PC-9 (cell line): ENCODE data around the gene PPFIA4.

Experiments used
- CTCF ChIP-seq: fragments of 200-600 bp; sonication (generic); conservative IDR thresholded peaks from 2 replicates; pipeline ENCODE4 v1.6.1; 2017; ENCODE audit warnings: mixed run types, antibody characterized with exemption, mild to moderate bottlenecking, moderate library complexity
- EZH2 ChIP-seq: fragments of 200-600 bp; sonication (generic); IDR thresholded peaks from 2 replicates; pipeline ENCODE4 v1.8.0; 2017; ENCODE audit warnings: antibody characterized with exemption, low read depth

GRCh38 chr1:203103216-203103615 is 76.9 kb downstream of the PPFIA4 start:
- TF ChIP-seq CTCF: no peak
- TF ChIP-seq EZH2: no peak
